Erythroblast (primary cell): ENCODE results near the gene DACT1.

ENCODE experiments used
- GATA1 ChIP-seq: IDR thresholded peaks from 2 replicates; pipeline ENCODE4 v1.6.1; 2011; ENCODE audit warnings: low read depth, mild to moderate bottlenecking, control low read depth, low read length, moderate library complexity
- POLR2A ChIP-seq: IDR thresholded peaks from 2 replicates; pipeline ENCODE4 v1.6.1; 2011; ENCODE audit warnings: mild to moderate bottlenecking, low read length

GRCh38 chr14:58687232-58687795 is 49.6 kb downstream of the DACT1 start:
- TF ChIP-seq POLR2A: no peak
- no peak for TF ChIP-seq GATA1
